CD4-positive, alpha-beta T cell (primary cell): ENCODE results near the gene PDX1. TPM values are rescaled to one million over a fixed set of nuclear protein-coding genes. Genes with fewer than 3 reads are reported as not detected.

Experiments
- ATAC-seq: fragments of 200-7000 bp; cut with Tn5 transposase; one replicate; pipeline ENCODE4 v1.10.0; 2022; ENCODE audit warnings: mild to moderate bottlenecking; ENCODE audit not compliant: poor library complexity
- CTCF ChIA-PET: fragments of 350-600 bp; sonication (Branson Sonifier 250); formaldehyde crosslinking; loops from one replicate; lab custom pipeline; 2021; ENCODE audit warnings: antibody characterized with exemption, inconsistent platforms; lab: Charles Lee
- POLR2A ChIA-PET: fragments of 350-600 bp; sonication (Branson Sonifier 250); formaldehyde crosslinking; loops from one replicate; lab custom pipeline; 2021; ENCODE audit warnings: antibody characterized with exemption, inconsistent platforms; lab: Charles Lee
- DNase-seq, 14 experiments: peaks; one replicate each; pipeline ENCODE4 v3.0.0-alpha.2; 2013 to 2020; ENCODE audit warnings: mixed read lengths in 2 of 14
- H3K27ac ChIP-seq, 2 donors: one replicate each; pipeline versions ENCODE4 v1.5.1 to v1.7.0; 2013; ENCODE audit warnings: low read length in 2 of 2, low read depth in 1 of 2, mild to moderate bottlenecking in 1 of 2
- H3K27me3 ChIP-seq, 2 experiments: 1 replicate in 1 of 2; 2 replicates in 1 of 2; pipeline versions ENCODE4 v1.6.1 to v1.7.0; 2013; ENCODE audit warnings: low read length in 2 of 2, control low read depth in 1 of 2, mild to moderate bottlenecking in 1 of 2, moderate library complexity in 1 of 2; ENCODE audit not compliant: insufficient read depth in 2 of 2, control insufficient read depth in 1 of 2
- H3K36me3 ChIP-seq: one replicate; pipeline ENCODE4 v1.6.1; 2013; ENCODE audit warnings: low read length, control low read depth; ENCODE audit not compliant: insufficient read depth
- H3K4me1 ChIP-seq: one replicate; pipeline ENCODE4 v1.6.1; 2013; ENCODE audit warnings: low read length, control low read depth; ENCODE audit not compliant: insufficient read depth
- H3K4me3 ChIP-seq: one replicate; pipeline ENCODE4 v1.5.1; 2013; ENCODE audit warnings: mild to moderate bottlenecking, low read length, moderate library complexity
- H3K9me3 ChIP-seq, 2 experiments: 1 replicate in 1 of 2; 2 replicates in 1 of 2; pipeline versions ENCODE4 v1.6.1 to v1.7.0; 2013; ENCODE audit warnings: low read length in 2 of 2, mild to moderate bottlenecking in 2 of 2, control low read depth in 1 of 2, moderate library complexity in 1 of 2; ENCODE audit not compliant: control insufficient read depth in 1 of 2, insufficient read depth in 1 of 2
- H3K27ac Mint-ChIP-seq: one replicate; pipeline ENCODE4 v1.8.0; 2020; ENCODE audit warnings: mixed read lengths
- H3K27me3 Mint-ChIP-seq: one replicate; pipeline ENCODE4 v1.8.0; 2021; ENCODE audit warnings: mixed read lengths
- H3K36me3 Mint-ChIP-seq: one replicate; pipeline ENCODE4 v1.8.0; 2021; ENCODE audit warnings: low read depth, mixed read lengths
- H3K4me1 Mint-ChIP-seq: one replicate; pipeline ENCODE4 v1.8.0; 2021; ENCODE audit warnings: low read depth, mixed read lengths
- H3K4me3 Mint-ChIP-seq: one replicate; pipeline ENCODE4 v1.8.0; 2020; ENCODE audit warnings: mild to moderate bottlenecking, mixed read lengths
- H3K9me3 Mint-ChIP-seq: one replicate; pipeline ENCODE4 v1.8.0; 2020; ENCODE audit warnings: mixed read lengths
- CTCF ChIP-seq: fragments of 200-600 bp; IDR thresholded peaks from one replicate; pipeline ENCODE4 v1.8.0; 2022; ENCODE audit warnings: antibody characterized with exemption, mild to moderate bottlenecking
- intact Hi-C, 2 experiments: fragments of 100-400 bp; cut with DNase I in 1 of 2; cut with micrococcal nuclease in 1 of 2; formaldehyde crosslinking; loops; one replicate each; pipeline versions ENCODE4 v1.15.1 to v1.9.0; 2023 to 2025; cut with DNase I, micrococcal nuclease
- polyA plus RNA-seq, 2 donors: library from polyadenylated mRNA; unstranded; fragments of 120-200 nt; gene quantifications; one replicate each; pipeline ENCODE4 v1.2.1, GENCODE V29; 2013
- total RNA-seq, 174 experiments: library from RNA in 2 of 174; stranded (reverse) in 2 of 174; gene quantifications; one replicate each; pipeline ENCODE4 v1.2.3 and lab custom pipeline; 2021 to 2026

Gene PDX1
- total RNA-seq: not detected
- not detected for polyA plus RNA-seq (2013, experiment 1 of 2)
- polyA plus RNA-seq (2013, experiment 2 of 2): not detected
- 0 to 0.16 (median 0) reads per million in 172 experiments for total RNA-seq (lab: John Stamatoyannopoulos, UW)

GRCh38 chr13:27919934-27920676, at the start of gene PDX1:
PDX1 (plus strand) TSS chr13:27920000; CDS start chr13:27920139, 139 bp downstream.
- POLR2A ChIA-PET: no interaction called here
- Histone ChIP-seq H3K4me1 (peaks cover 50% of the 10 kb centered on the region), H3K27me3 (peaks cover 86 to 94% of the 10 kb centered on the region in 2 experiments), H3K9me3 (peaks cover 0 to 43% of the 10 kb centered on the region in 2 experiments), H3K36me3 (no peaks in the 10 kb centered on the region), H3K4me3 (peak within 1 kb of the TSS; percentile 30), H3K27ac (no peak within 1 kb of the TSS)
- CTCF ChIA-PET: no interaction called here
- Mint-ChIP-seq H3K4me3 (peak within 1 kb of the TSS; percentile 77), H3K27ac (no peak within 1 kb of the TSS), H3K9me3 (no peaks in the 10 kb centered on the region), H3K36me3 (no peaks in the 10 kb centered on the region), H3K4me1 (peaks cover 51% of the 10 kb centered on the region), H3K27me3 (peaks cover 81% of the 10 kb centered on the region)
- ATAC-seq (no peak), DNase-seq (no peak)
- TF ChIP-seq CTCF: no peak
- intact Hi-C loops: no loop called here

- H3K27ac ChIP-seq: no peak overlapping the region
- peaks cover 78% of the 10 kb centered on the region for H3K27me3 Mint-ChIP-seq
- no peaks in the 10 kb centered on the region for H3K36me3 ChIP-seq
- DNase-seq: no peak
- H3K9me3 ChIP-seq: no peaks in the 10 kb centered on the region
- no peaks in the 10 kb centered on the region for H3K4me1 Mint-ChIP-seq
- H3K9me3 Mint-ChIP-seq: no peaks in the 10 kb centered on the region
- ATAC-seq: no peak
- H3K4me1 ChIP-seq: no peaks in the 10 kb centered on the region
- no peaks in the 10 kb centered on the region for H3K36me3 Mint-ChIP-seq
- H3K4me3 ChIP-seq: no peak overlapping the region
- H3K27me3 ChIP-seq: peaks cover 14 to 40% of the 10 kb centered on the region in 2 experiments
- POLR2A ChIA-PET: no interaction called here
- CTCF ChIA-PET: no interaction called here
- intact Hi-C loops: no loop called here
- no peak for TF ChIP-seq CTCF
- no peak overlapping the region for H3K27ac Mint-ChIP-seq
- H3K4me3 Mint-ChIP-seq: no peak overlapping the region
Measured at GRCh38 chr13:27878274-27878673, 41.5 kb upstream of the PDX1 start.

- TF ChIP-seq CTCF: no peak
Measured at GRCh38 chr13:27889471-27889870, 30.3 kb upstream of the PDX1 start.

More at GRCh38 chr13:27889471-27889870, 30.3 kb upstream of the PDX1 start:
- intact Hi-C loops: no loop called here
- H3K27ac ChIP-seq: no peak overlapping the region
- H3K9me3 ChIP-seq: peaks cover 0 to 4% of the 10 kb centered on the region in 2 experiments
- no peaks in the 10 kb centered on the region for H3K4me1 Mint-ChIP-seq
- no peaks in the 10 kb centered on the region for H3K36me3 Mint-ChIP-seq
- peaks cover 43% of the 10 kb centered on the region for H3K27me3 Mint-ChIP-seq
- H3K27me3 ChIP-seq: peaks cover 0 to 3% of the 10 kb centered on the region in 2 experiments
- no peak overlapping the region for H3K4me3 ChIP-seq
- ATAC-seq: no peak
- no peak for DNase-seq
- H3K36me3 ChIP-seq: no peaks in the 10 kb centered on the region
- no peak overlapping the region for H3K27ac Mint-ChIP-seq
- CTCF ChIA-PET: no interaction called here
- peaks cover 17% of the 10 kb centered on the region for H3K9me3 Mint-ChIP-seq
- H3K4me3 Mint-ChIP-seq: no peak overlapping the region
- H3K4me1 ChIP-seq: no peaks in the 10 kb centered on the region
- POLR2A ChIA-PET: no interaction called here
